ENCODE measurements around the gene CYP46A1.
"Not testable (repeated sequence)": the region's sequence is repeated elsewhere in the genome, so short reads cannot be mapped to it uniquely, and the experiment has no call there.

Gene CYP46A1

GRCh38 chr14:99657645-99658155 is 26.4 kb upstream of the CYP46A1 start:
- DNase-seq (ENCODE audit: low read depth, low spot score), result no peak

DNA sequence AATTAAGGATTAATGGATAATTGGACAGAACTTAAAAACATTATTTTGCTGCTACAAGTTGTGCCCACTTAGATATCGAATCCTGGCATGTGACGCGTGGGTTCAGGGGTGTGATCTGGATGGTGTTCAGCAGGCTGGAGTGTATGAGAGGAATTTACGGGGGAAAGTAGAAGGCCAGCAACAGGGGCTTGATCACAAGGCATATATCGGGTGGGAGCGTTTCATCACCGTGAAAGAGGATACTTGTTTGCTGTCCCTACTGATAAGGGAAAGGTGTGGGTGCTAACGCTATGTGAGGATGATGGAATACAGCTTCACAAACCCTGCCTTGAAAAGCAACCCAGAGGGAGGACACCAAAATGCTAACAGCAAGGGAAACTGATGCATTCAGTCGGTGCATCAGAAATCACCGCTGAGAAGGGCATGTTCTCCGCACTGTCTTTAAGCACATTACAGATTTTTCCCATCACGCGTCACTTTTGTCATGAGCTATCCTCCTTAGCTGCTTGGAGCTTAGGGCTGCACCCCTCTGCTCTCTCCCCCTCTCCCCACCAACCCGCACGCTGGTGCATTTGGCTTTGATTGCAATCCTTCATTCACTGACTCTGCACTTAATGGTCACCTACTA is 25.8 kb upstream of the CYP46A1 start:
- no peak for DNase-seq (ENCODE audit: low read depth, low spot score)

DNA sequence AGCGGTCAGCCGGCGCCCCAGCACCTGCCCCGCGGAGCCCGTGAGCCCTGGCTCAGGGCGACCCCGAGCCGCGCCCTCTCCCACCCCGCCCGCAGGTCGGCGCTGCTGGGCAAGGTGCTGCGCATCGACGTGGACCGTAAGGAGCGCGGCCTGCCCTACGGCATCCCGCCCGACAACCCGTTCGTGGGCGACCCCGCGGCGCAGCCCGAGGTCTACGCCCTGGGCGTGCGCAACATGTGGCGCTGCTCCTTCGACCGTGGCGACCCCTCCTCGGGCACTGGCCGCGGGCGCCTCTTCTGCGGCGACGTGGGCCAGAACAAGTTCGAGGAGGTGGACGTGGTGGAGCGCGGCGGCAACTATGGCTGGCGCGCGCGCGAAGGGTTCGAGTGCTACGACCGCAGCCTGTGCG is 24.8 kb upstream of the CYP46A1 start:
- DNase-seq (ENCODE audit: low read depth, low spot score), result no peak

- no peak for DNase-seq (ENCODE audit: low read depth, low spot score)
Measured at GRCh38 chr14:99660006-99660566, 24.0 kb upstream of the CYP46A1 start.

GRCh38 chr14:99660794-99661193 is 23.3 kb upstream of the CYP46A1 start:
- no peak for DNase-seq (ENCODE audit: low read depth, low spot score)

- DNase-seq (ENCODE audit: low read depth, low spot score), result not testable (repeated sequence)
Measured at GRCh38 chr14:99661206-99661605, 22.9 kb upstream of the CYP46A1 start.

DNA sequence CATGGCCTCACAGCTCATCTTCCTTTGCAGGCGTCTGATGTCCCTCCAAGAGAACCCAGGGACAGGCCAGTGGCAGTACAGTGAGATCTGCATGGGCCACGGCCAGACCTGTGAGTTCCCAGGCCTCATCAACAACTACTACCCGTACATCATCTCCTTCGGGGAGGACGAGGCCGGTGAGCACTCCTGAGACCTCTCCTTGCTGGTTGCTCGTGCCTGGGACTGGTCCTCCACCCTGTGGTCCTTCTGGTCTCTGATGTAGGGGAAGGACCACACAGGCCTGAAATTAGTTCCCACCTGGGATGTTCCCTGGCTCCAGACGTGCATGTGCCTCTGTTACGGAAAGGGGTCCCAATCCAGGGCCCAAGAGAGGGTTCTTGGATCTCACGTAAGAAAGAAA is 21.3 kb upstream of the CYP46A1 start:
- DNase-seq (ENCODE audit: low read depth, low spot score), result no peak

DNA sequence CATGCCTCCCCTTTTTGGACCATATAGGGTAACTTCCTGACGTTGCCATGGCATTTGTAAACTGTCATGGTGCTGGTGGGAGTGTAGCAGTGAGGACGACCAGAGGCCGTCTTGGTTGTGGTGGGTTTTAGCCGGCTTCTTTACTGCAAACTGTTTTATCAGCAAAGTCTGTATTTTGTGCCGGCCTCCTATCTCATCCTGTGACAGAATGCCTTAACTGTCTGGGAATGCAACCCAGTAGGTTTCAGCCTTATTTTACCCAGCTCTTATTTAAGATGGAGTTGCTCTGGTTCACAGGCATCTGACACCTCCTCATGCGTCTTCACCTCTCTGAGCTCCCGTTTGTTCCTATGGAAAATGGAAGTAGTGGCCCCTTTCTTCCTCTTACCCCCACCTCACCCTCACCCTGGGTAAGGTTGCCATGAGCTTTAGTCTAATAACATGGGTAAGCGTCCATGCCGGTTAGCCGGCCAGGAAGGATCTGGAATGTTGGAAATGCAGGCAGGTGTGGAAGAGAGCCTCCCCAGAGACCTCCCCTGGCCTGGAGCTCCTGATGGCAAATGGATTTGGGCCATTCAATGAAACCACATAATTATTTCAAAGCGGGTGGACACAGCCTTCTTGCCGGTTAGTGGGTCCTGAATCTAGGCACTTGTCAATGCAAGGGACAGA is 20.6 kb upstream of the CYP46A1 start:
- no peak for DNase-seq (ENCODE audit: low read depth, low spot score)

- no peak for DNase-seq (ENCODE audit: low read depth, low spot score)
Measured at GRCh38 chr14:99664058-99664936, 19.8 kb upstream of the CYP46A1 start.

DNA sequence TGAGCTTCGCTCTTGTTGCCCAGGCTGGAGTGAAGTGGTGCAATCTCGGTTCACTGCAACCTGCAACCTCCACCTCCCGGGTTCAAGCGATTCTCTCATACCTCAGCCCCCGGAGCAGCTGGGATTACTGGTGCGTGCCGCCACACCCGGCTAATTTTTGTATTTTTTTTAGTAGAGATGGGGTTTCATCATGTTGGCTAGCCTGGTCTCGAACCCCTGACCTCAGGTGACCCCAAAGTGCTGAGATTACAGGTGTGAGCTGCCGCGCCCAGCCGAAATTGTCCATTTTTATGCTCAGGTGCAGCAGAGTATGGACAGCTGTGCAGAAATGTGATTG is 19.2 kb upstream of the CYP46A1 start:
- DNase-seq (ENCODE audit: low read depth, low spot score), result no peak

- DNase-seq (ENCODE audit: low read depth, low spot score), result no peak
Measured at GRCh38 chr14:99666533-99666932, 17.6 kb upstream of the CYP46A1 start.

DNA sequence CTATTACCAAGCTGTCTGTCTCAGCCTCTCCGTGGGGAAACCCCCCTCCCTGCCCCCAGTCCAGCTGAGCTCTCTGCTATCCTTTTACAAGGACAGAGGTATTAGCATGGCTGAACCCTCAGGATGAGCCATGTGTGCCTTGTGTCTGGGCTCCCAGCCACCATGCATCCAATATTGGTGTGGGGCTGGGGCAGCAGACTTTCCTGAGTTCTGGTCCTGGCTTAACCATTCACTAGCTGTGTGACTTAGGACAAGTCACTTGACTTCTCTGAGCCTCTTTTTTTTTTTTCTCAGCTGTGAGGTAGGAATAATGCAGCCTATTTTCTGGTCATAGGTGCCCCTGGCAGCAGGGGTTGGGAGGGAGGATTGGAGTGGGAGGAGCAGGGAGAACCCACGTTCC is 17.1 kb upstream of the CYP46A1 start:
- DNase-seq (ENCODE audit: low read depth, low spot score), result no peak

DNA sequence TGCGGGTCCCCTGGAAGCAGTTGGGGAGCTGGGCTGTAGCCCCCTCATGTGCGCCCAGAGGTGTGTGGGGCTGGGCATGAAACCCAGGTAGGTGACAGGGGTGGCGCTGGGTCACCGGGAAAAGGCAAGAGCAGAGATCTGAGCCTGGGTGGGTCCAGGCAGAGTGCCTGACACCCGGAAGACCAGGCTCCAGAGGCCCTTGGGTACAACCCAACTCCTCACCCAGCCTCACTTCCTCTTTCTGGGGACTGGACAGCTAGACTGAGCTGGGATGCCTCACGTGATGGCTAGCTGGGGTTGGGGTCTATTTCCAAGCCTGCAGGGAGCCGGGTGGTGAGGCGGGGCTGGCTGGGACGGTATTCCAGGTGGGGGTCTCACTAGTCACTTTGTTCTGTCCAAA is 16.3 kb upstream of the CYP46A1 start:
- DNase-seq (ENCODE audit: low read depth, low spot score), result no peak

- no peak for DNase-seq (ENCODE audit: low read depth, low spot score)
Measured at GRCh38 chr14:99668307-99669295, 15.5 kb upstream of the CYP46A1 start.

DNA sequence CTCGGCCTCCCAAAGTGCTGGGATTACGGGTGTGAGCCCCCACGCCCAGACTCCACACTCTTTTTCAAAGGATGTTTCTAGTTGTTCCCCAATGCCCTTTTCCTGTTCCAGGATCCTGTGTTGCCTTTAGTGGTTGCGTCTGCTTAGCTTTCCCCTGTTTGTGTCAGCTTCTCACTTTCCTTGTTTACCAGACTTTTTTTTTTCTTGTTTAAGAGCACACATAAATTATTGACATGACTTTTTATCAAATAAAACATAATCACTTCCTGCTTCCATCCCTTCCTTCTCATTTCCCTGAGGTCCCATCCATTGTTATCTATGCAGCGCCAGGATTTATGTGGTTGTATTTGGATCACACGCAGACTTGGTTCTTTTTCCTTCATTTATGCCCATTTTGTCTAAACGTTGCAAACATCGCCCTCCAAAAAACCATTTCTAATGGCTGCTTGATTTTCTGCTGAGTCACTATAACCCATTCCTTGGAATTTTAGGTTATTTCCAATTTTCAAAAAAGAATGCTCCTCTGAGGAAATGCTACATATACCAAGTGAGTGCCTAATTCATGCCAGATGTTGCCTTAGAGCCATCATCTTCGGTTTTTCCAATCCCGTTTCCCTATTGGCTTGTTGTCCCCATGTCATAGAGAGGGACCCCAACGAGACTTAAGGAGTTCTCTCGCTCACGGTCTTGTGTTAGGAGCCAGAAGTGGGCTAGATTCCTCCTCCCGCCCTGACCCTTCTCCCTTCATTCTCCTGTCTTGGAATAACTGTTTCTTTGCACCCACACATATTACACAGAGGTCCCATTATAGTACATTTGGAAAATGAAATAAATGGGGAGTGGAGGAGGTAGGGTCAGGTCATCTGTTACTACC is 13.5 kb upstream of the CYP46A1 start:
- no peak for DNase-seq (ENCODE audit: low read depth, low spot score)

- no peak for DNase-seq (ENCODE audit: low read depth, low spot score)
Measured at GRCh38 chr14:99671235-99672224, 12.6 kb upstream of the CYP46A1 start.

- DNase-seq (ENCODE audit: low read depth, low spot score), result no peak
Measured at GRCh38 chr14:99672506-99673304, 11.4 kb upstream of the CYP46A1 start.

Data from activated naive CD8-positive, alpha-beta T cell treated with anti-CD3 and anti-CD28 coated beads, Interleukin-2, amount 50 U/mL, for 16 hours (primary cell).